ENCODE results near the gene CDC42BPA.

- TF ChIP-seq POLR2A (IDR thresholded peaks at IDR 0.05): no peak
- TF ChIP-seq CTCF (IDR thresholded peaks at IDR 0.05): no peak
These were observed 44.7 kb downstream of the CDC42BPA start for GRCh38 chr1:227273557-227273956.

Measured in lower leg skin (tissue), 3 donors.